Measurements from ENCODE around the gene SYT12.

SYT12 gene

GRCh38 chr11:67054836-67055523, 32.0 kb downstream of the SYT12 start:
- DNase-seq (ENCODE audit: low read depth in 1 of 2, low spot score in 1 of 2) = no peak

GRCh38 chr11:67055812-67056211, 32.9 kb downstream of the SYT12 start:
- DNase-seq (ENCODE audit: low read depth in 1 of 2, low spot score in 1 of 2) = no peak

GRCh38 chr11:67056267-67057204, 33.6 kb downstream of the SYT12 start, which contains the start of gene RHOD:
TSS of gene RHOD (plus strand) at chr11:67056847. CDS start at chr11:67056903, 56 bp downstream.
- DNase-seq (ENCODE audit: low read depth in 1 of 2, low spot score in 1 of 2) = peak in 1 of 2 donors; percentile 12

GRCh38 chr11:67057205-67057672, 34.3 kb downstream of the SYT12 start:
- DNase-seq (ENCODE audit: low read depth in 1 of 2, low spot score in 1 of 2) = no peak

- no peak for DNase-seq (ENCODE audit: low read depth in 1 of 2, low spot score in 1 of 2)
Measured at GRCh38 chr11:67058506-67058905, 35.6 kb downstream of the SYT12 start.

GRCh38 chr11:67059671-67060070, 36.7 kb downstream of the SYT12 start:
- DNase-seq (ENCODE audit: low read depth in 1 of 2, low spot score in 1 of 2) = no peak

- no peak for DNase-seq (ENCODE audit: low read depth in 1 of 2, low spot score in 1 of 2)
Measured at GRCh38 chr11:67060111-67060522, 37.2 kb downstream of the SYT12 start.

- no peak for DNase-seq (ENCODE audit: low read depth in 1 of 2, low spot score in 1 of 2)
Measured at GRCh38 chr11:67062526-67063373, 39.8 kb downstream of the SYT12 start.

GRCh38 chr11:67066333-67066709, 43.4 kb downstream of the SYT12 start:
- DNase-seq (ENCODE audit: low read depth in 1 of 2, low spot score in 1 of 2) = no peak

GRCh38 chr11:67071420-67072284, 48.7 kb downstream of the SYT12 start:
- peak; percentile 40 to 64 for DNase-seq (ENCODE audit: low read depth in 1 of 2, low spot score in 1 of 2)

- DNase-seq (ENCODE audit: low read depth in 1 of 2, low spot score in 1 of 2) = no peak
Measured at GRCh38 chr11:67072295-67072694, 49.4 kb downstream of the SYT12 start.

- no peak for DNase-seq (ENCODE audit: low read depth in 1 of 2, low spot score in 1 of 2)
Measured at GRCh38 chr11:67073908-67074307, 51.0 kb downstream of the SYT12 start.

GRCh38 chr11:67076202-67076601, 53.3 kb downstream of the SYT12 start:
- no peak for DNase-seq (ENCODE audit: low read depth in 1 of 2, low spot score in 1 of 2)

GRCh38 chr11:67079065-67079705, 56.3 kb downstream of the SYT12 start:
- DNase-seq (ENCODE audit: low read depth in 1 of 2, low spot score in 1 of 2) = no peak

GRCh38 chr11:67082071-67082791, 59.3 kb downstream of the SYT12 start:
- no peak for DNase-seq (ENCODE audit: low read depth in 1 of 2, low spot score in 1 of 2)

- no peak for DNase-seq (ENCODE audit: low read depth in 1 of 2, low spot score in 1 of 2)
Measured at GRCh38 chr11:67083786-67084366, 60.9 kb downstream of the SYT12 start.

- no peak for DNase-seq (ENCODE audit: low read depth in 1 of 2, low spot score in 1 of 2)
Measured at GRCh38 chr11:67085617-67086016, 62.7 kb downstream of the SYT12 start.

- DNase-seq (ENCODE audit: low read depth in 1 of 2, low spot score in 1 of 2) = no peak
Measured at GRCh38 chr11:67090717-67091116, 67.8 kb downstream of the SYT12 start.

- DNase-seq (ENCODE audit: low read depth in 1 of 2, low spot score in 1 of 2) = no peak
Measured at GRCh38 chr11:67095214-67095507, 72.2 kb downstream of the SYT12 start.
